Measurements from ENCODE around the gene HS3ST2. TPM values are rescaled to one million over a fixed set of nuclear protein-coding genes. Genes with fewer than 3 reads are reported as not detected.

Gene HS3ST2
- total RNA-seq, 1 donor from 2014 or later, result 1.0 TPM

GRCh38 chr16:22775220-22775922, 38.6 kb upstream of the HS3ST2 start:
- TF ChIP-seq CTCF (IDR thresholded peaks at IDR 0.05; ENCODE audit: insufficient read depth, low read depth, low read length) (no peak), EZH2 (IDR thresholded peaks at IDR 0.05; ENCODE audit: insufficient read depth, low read length) (no peak)
- peaks cover 17% of the 10 kb centered on the region for H3K27me3 Mint-ChIP-seq (ENCODE audit: low read depth, unreplicated experiment)
- Histone ChIP-seq H2AFZ (ENCODE audit: low read depth, low read length) (no peak overlapping the region), H4K20me1 (ENCODE audit: insufficient read depth, low read length) (no peaks in the 10 kb centered on the region), H3K4me1 (ENCODE audit: insufficient read depth, low read length) (no peaks in the 10 kb centered on the region), H3K9ac (ENCODE audit: low read length) (no peak overlapping the region), H3K27me3 (ENCODE audit: insufficient read depth, low read length) (no peaks in the 10 kb centered on the region), H3K4me3 (ENCODE audit: insufficient read depth, low read depth, low read length) (no peak overlapping the region), H3K9me3 (ENCODE audit: insufficient read depth, low read depth, low read length) (no peaks in the 10 kb centered on the region), H3K4me2 (ENCODE audit: low read length) (no peak overlapping the region), H3K79me2 (ENCODE audit: insufficient read depth, low read length) (no peaks in the 10 kb centered on the region), H3K36me3 (ENCODE audit: insufficient read depth, low read length) (no peaks in the 10 kb centered on the region), H3K27ac (ENCODE audit: low read depth, low read length) (no peak overlapping the region)
- H3K27ac Mint-ChIP-seq (ENCODE audit: unreplicated experiment), result no peak overlapping the region
- no peak for FAIRE-seq
- H3K36me3 Mint-ChIP-seq (ENCODE audit: low read depth, unreplicated experiment), result no peaks in the 10 kb centered on the region
- no peaks in the 10 kb centered on the region for H3K9me3 Mint-ChIP-seq (ENCODE audit: unreplicated experiment)
- peaks cover 2% of the 10 kb centered on the region for H3K4me1 Mint-ChIP-seq (ENCODE audit: low read depth, unreplicated experiment)
- H3K4me3 Mint-ChIP-seq (ENCODE audit: unreplicated experiment), result no peak overlapping the region
- DNase-seq (ENCODE audit: low read depth), result no peak

- Histone ChIP-seq H3K36me3 (ENCODE audit: insufficient read depth, low read length) (no peaks in the 10 kb centered on the region), H3K4me3 (ENCODE audit: insufficient read depth, low read depth, low read length) (no peak overlapping the region), H2AFZ (ENCODE audit: low read depth, low read length) (no peak overlapping the region), H3K9ac (ENCODE audit: low read length) (no peak overlapping the region), H3K4me1 (ENCODE audit: insufficient read depth, low read length) (no peaks in the 10 kb centered on the region), H3K79me2 (ENCODE audit: insufficient read depth, low read length) (no peaks in the 10 kb centered on the region), H3K27ac (ENCODE audit: low read depth, low read length) (no peak overlapping the region), H3K4me2 (ENCODE audit: low read length) (no peak overlapping the region), H3K27me3 (ENCODE audit: insufficient read depth, low read length) (no peaks in the 10 kb centered on the region), H4K20me1 (ENCODE audit: insufficient read depth, low read length) (no peaks in the 10 kb centered on the region), H3K9me3 (ENCODE audit: insufficient read depth, low read depth, low read length) (no peaks in the 10 kb centered on the region)
- Mint-ChIP-seq H3K36me3 (ENCODE audit: low read depth, unreplicated experiment) (no peaks in the 10 kb centered on the region), H3K27ac (ENCODE audit: unreplicated experiment) (no peak overlapping the region), H3K9me3 (ENCODE audit: unreplicated experiment) (peaks cover 3% of the 10 kb centered on the region), H3K27me3 (ENCODE audit: low read depth, unreplicated experiment) (peaks cover 7% of the 10 kb centered on the region), H3K4me1 (ENCODE audit: low read depth, unreplicated experiment) (peaks cover 3% of the 10 kb centered on the region), H3K4me3 (ENCODE audit: unreplicated experiment) (no peak overlapping the region)
- TF ChIP-seq CTCF (IDR thresholded peaks at IDR 0.05; ENCODE audit: insufficient read depth, low read depth, low read length) (no peak), EZH2 (IDR thresholded peaks at IDR 0.05; ENCODE audit: insufficient read depth, low read length) (no peak)
- FAIRE-seq (no peak), DNase-seq (ENCODE audit: low read depth) (no peak)
Measured at GRCh38 chr16:22781480-22781879, 32.5 kb upstream of the HS3ST2 start.

GRCh38 chr16:22782314-22782713, 31.6 kb upstream of the HS3ST2 start:
- H3K4me2 ChIP-seq (ENCODE audit: low read length), result no peak overlapping the region
- Mint-ChIP-seq H3K36me3 (ENCODE audit: low read depth, unreplicated experiment) (no peaks in the 10 kb centered on the region), H3K4me1 (ENCODE audit: low read depth, unreplicated experiment) (peaks cover 7% of the 10 kb centered on the region), H3K4me3 (ENCODE audit: unreplicated experiment) (no peak overlapping the region), H3K9me3 (ENCODE audit: unreplicated experiment) (peaks cover 3% of the 10 kb centered on the region), H3K27ac (ENCODE audit: unreplicated experiment) (no peak overlapping the region), H3K27me3 (ENCODE audit: low read depth, unreplicated experiment) (peaks cover 7% of the 10 kb centered on the region)
- H3K36me3 ChIP-seq (ENCODE audit: insufficient read depth, low read length), result no peaks in the 10 kb centered on the region
- no peak overlapping the region for H3K4me3 ChIP-seq (ENCODE audit: insufficient read depth, low read depth, low read length)
- FAIRE-seq (no peak), DNase-seq (ENCODE audit: low read depth) (no peak)
- no peaks in the 10 kb centered on the region for H3K9me3 ChIP-seq (ENCODE audit: insufficient read depth, low read depth, low read length)
- H3K79me2 ChIP-seq (ENCODE audit: insufficient read depth, low read length), result no peaks in the 10 kb centered on the region
- no peaks in the 10 kb centered on the region for H3K27me3 ChIP-seq (ENCODE audit: insufficient read depth, low read length)
- H4K20me1 ChIP-seq (ENCODE audit: insufficient read depth, low read length), result no peaks in the 10 kb centered on the region
- H3K27ac ChIP-seq (ENCODE audit: low read depth, low read length), result no peak overlapping the region
- H2AFZ ChIP-seq (ENCODE audit: low read depth, low read length), result no peak overlapping the region
- H3K4me1 ChIP-seq (ENCODE audit: insufficient read depth, low read length), result no peaks in the 10 kb centered on the region
- H3K9ac ChIP-seq (ENCODE audit: low read length), result no peak overlapping the region
- TF ChIP-seq CTCF (IDR thresholded peaks at IDR 0.05; ENCODE audit: insufficient read depth, low read depth, low read length) (no peak), EZH2 (IDR thresholded peaks at IDR 0.05; ENCODE audit: insufficient read depth, low read length) (no peak)
